Measurements from ENCODE around the gene PACSIN1. TPM values are rescaled to one million over a fixed set of nuclear protein-coding genes. Genes with fewer than 3 reads are reported as not detected.

Gene PACSIN1
- total and polyA plus RNA-seq, 8 donors = under 0.01 to 2.2 (median 0.49) TPM; not detected in 2

DNA sequence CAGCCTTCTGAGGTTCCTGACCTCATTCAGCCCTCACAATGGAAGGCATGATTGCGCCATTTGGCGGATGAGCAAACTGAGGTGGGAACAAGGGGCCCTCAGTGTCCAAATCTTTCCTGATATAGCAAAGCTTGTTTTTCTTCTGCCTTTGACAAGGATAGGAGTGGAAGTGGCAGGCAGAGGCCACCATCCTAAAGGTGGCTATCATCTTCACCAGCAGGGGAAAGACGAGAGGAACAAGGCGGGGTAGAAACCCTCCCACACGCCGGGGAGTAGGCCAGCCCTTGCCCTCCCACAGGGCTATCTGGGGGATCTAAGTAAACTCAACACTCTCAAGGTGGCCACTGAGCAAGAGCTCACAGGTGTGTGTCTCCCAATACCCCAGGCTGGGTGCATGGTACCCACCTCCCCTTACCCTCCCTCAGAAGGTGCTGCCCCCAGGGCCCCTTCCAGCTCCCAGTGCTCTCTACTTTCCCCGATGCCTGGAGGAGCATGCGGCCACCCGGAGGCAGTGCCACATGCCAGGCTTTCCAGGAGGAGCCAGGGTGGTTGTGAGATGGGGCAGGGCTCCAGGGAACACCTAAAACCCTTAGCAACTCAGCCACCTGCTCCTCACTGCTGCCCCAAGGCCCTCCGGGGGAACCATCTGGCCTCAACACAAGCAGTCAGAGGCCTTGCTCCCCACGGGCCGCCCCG is 79.0 kb downstream of the PACSIN1 start:
- Histone ChIP-seq H3K9me3 (no peaks in the 10 kb centered on the region), H3K36me3 (no peaks in the 10 kb centered on the region)
- intact Hi-C loops (cut with DNase I; ENCODE audit: low total_unique reads) = no loop called here

GRCh38 chr6:34546551-34547321 is 80.9 kb downstream of the PACSIN1 start:
- DNase-seq = peak; percentile 77 to 82
- intact Hi-C loops (cut with DNase I; ENCODE audit: low total_unique reads) = no loop called here
- Histone ChIP-seq H3K27ac (peak overlapping the region; percentile 31 to 72 (median 56)), H3K27me3 (no peaks in the 10 kb centered on the region), H3K36me3 (no peaks in the 10 kb centered on the region), H3K9me3 (no peaks in the 10 kb centered on the region), H3K4me3 (no peak overlapping the region), H3K4me1 (peaks cover 11 to 58% (median 54%) of the 10 kb centered on the region in 4 donors)
- WGBS, 5 donors = 13 to 21% (median 16%) methylated on average over 6 to 11 of the region's 11 CpGs
- TF ChIP-seq POLR2A (IDR thresholded peaks at IDR 0.05) (no peak), CTCF (IDR thresholded peaks at IDR 0.05) (peak in 1 of 7 experiments; percentile 18)

More for the DNA sequence above, 79.0 kb downstream of the PACSIN1 start:
- Histone ChIP-seq H3K27me3 (no peaks in the 10 kb centered on the region), H3K27ac (peak overlapping the region in 1 of 5 donors; percentile 29), H3K4me1 (peaks cover 11 to 44% (median 40%) of the 10 kb centered on the region in 4 donors), H3K4me3 (no peak overlapping the region)
- TF ChIP-seq POLR2A (IDR thresholded peaks at IDR 0.05) (no peak), POLR2AphosphoS5 (IDR thresholded peaks at IDR 0.05) (no peak), CTCF (IDR thresholded peaks at IDR 0.05) (no peak), EP300 (IDR thresholded peaks at IDR 0.05) (no peak)
- no peak for DNase-seq
- WGBS, 5 donors = 51 to 68% (median 64%) methylated on average over 13 of the region's 13 CpGs

DNA sequence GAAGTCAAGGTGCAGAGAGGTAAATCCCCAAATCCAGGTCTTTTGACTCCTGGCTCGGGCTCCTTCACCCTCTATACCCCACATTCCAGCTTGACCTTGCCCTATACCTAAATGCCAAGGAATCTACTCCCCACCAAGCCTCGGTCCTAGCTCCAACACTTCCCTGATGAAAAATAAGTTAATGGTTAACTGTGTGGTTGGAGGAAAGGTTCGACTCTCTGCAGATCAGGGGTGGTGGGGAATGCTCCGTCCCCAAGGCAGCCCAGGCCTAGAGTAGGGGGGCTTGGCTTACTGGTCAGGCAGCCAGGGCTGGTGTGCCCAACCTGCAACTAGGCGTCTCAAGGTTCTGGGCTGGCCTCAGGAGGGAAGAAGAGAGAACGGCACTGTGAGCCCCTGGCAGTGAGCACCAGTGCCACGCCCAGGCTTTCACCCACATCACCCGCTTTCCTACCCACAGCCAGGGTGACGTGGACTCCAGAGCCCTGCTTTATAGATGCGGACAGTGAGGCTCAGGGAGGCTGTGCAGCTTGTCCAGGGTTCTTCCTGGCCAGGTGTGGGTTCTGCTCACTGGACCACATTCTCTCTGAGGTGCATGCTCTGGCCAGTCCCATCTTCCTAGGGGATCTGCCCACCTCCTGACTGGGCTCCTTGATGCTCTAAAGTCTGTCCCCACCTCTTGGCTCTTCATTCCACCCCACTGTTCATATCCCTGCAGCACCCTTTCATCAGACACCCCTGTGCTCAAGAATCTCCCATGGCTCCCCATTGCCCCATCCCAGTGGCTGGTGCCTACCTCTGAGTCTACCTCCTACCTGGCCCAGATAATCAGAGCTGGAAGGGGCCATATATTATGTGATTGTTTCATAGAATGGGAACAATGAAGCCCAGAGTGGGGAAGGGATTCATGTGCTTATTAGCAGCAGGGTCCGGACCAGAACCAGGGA is 82.1 kb downstream of the PACSIN1 start:
- 43 to 76% (median 57%) methylated on average over 5 to 11 of the region's 11 CpGs for WGBS, 5 donors
- intact Hi-C loops (cut with DNase I; ENCODE audit: low total_unique reads) = no loop called here
- peak overlapping the region in 3 of 5 donors; percentile 31 to 60 (median 56) for H3K27ac ChIP-seq

More for the DNA sequence above, 82.1 kb downstream of the PACSIN1 start:
- no peaks in the 10 kb centered on the region for H3K9me3 ChIP-seq
- TF ChIP-seq EP300 (IDR thresholded peaks at IDR 0.05) = no peak
- no peak for TF ChIP-seq CTCF (IDR thresholded peaks at IDR 0.05)
- no peak for TF ChIP-seq POLR2A (IDR thresholded peaks at IDR 0.05)
- TF ChIP-seq POLR2AphosphoS5 (IDR thresholded peaks at IDR 0.05) = no peak
- H3K27me3 ChIP-seq = no peaks in the 10 kb centered on the region
- H3K4me3 ChIP-seq = no peak overlapping the region
- no peaks in the 10 kb centered on the region for H3K36me3 ChIP-seq
- DNase-seq = peak in 1 of 2 donors; percentile 55
- H3K4me1 ChIP-seq = peaks cover 11 to 69% (median 64%) of the 10 kb centered on the region in 4 donors

Measured in stomach (tissue), 9 donors.